ENCODE results near the gene GRAMD2B.
"Not testable (repeated sequence)": the region's sequence is repeated elsewhere in the genome, so short reads cannot be mapped to it uniquely, and the experiment has no call there.

GRAMD2B gene

GRCh38 chr5:126449751-126450271 lies 26.6 kb downstream of the GRAMD2B start:
- DNase-seq (ENCODE audit: low read depth in 2 of 2): no peak

DNA sequence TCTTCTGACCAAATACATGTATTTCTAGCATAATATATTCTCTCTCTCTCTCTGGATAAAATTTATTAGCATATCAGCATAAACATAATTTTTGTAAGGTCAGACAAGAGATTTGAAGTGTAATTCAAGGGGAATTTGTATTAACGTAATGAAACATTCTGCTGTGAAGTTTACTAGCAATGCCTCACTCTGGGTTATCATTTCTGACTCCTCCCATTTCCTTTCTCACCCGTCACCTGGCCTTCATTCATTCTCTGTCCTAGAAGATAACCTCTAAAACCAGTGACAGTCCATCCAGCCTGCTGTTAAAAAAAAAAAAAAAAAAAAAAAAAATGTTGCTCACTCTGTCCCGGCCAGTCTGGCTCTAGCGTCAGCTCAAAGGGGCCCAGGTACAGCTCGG lies 27.1 kb downstream of the GRAMD2B start:
- no peak for DNase-seq (ENCODE audit: low read depth in 2 of 2)

DNA sequence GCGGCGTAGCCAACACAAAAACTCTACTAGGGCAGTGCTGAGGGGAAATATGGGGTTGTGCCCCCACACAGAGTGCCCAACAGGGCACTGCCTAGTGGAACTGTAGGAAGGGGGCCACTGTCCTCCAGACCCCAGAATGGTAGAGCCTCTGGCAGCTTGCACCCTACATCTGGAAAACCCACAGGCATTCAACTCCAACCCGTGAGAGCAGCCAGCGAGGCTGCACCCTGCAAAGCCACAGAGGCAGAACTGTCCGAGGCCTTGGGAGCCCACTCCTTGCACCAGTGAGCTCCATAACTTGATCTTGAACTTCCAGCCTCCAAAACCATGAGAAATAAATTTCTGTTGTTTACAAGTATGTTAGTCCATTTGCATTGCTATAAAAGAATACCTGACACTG lies 27.7 kb downstream of the GRAMD2B start:
- no peak for DNase-seq (ENCODE audit: low read depth in 2 of 2)

DNA sequence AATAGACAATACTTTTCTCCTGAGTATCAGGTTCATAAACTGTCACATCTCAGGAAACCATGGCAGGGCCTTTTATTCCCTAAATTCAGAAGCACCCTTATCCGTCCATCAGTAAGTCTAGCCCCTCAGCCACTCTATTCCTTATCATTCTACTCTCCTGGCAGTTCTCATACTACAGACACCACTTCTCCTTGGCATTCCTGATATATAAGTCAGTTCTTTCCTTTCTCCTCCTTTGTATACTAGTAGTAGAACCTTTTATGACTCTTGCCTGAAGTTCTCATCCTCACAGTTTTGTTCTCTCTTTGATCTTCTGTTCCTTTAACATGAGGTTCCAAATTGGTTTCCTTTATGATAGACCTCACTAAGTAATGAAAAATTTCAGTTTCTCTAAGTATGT lies 29.3 kb downstream of the GRAMD2B start:
- DNase-seq (ENCODE audit: low read depth in 2 of 2): no peak

DNA sequence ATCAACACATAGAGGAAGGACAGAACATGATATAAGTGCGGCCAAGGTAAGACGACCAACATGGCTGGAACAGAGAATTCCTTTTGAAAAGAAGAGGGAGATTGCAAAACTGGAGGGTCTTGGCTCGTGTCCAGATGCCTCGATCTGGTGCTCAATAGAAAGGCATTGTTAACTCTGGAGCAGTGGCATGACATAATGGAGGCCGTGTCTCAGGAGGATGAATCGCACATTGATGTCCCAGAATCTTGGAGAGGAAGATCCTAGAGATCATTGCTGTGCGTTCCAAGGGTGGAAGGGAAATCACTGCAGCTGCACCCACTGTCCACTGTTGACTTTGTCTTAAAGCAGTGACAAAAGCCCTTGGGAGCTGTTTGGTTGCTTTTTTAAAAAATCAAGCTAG lies 30.9 kb downstream of the GRAMD2B start:
- DNase-seq (ENCODE audit: low read depth in 2 of 2): no peak

DNA sequence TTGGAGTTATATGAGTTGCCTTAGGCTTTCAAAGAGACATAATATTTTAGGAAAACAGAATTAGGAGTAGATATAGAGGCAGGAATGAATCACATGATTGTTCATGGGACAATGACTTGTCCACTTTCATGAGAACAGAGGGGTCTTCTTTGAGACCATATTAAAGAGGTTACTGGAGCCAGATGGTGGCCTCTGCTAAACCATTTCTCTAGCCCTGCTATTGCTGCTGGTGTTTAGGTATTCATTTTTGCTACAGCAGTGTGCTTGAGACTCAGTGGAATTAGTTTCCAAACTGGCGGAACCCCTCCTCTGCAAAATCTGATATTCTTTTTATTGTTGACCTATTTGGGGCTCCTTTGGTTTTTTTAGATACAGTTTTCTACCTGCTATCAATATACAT lies 31.3 kb downstream of the GRAMD2B start:
- no peak for DNase-seq (ENCODE audit: low read depth in 2 of 2)

- no peak for DNase-seq (ENCODE audit: low read depth in 2 of 2)
These were observed 32.1 kb downstream of the GRAMD2B start for GRCh38 chr5:126455264-126455663.

GRCh38 chr5:126455728-126456127 lies 32.5 kb downstream of the GRAMD2B start:
- DNase-seq (ENCODE audit: low read depth in 2 of 2): no peak

DNA sequence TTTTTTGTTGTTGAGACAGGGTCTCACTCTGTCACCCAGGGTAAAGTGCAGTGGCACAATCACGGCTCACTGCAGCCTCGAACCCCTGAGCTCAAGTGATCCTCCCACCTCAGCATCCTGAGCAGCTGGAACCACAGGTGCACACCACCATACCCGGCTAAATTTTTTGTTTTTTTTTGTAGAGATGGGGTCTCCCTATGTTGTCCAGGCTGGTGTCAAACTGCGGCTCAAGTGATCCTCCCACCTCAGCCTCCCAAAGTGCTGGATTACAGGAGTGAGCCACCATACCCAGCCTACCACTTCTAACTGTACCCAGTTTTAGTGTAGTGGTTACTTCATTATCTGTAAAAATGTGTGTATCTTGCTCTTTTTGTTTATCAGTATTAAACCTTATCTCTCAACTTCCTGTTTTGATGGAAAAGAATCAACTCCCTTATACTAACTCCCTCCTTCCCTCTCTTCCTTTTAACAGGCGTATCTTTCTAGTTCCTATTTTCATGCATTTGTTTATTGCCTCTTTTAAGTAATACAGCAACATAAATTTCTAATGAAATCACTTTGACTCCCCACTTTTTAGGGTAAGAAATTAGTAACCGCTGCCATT lies 33.1 kb downstream of the GRAMD2B start:
- no peak for DNase-seq (ENCODE audit: low read depth in 2 of 2)

DNA sequence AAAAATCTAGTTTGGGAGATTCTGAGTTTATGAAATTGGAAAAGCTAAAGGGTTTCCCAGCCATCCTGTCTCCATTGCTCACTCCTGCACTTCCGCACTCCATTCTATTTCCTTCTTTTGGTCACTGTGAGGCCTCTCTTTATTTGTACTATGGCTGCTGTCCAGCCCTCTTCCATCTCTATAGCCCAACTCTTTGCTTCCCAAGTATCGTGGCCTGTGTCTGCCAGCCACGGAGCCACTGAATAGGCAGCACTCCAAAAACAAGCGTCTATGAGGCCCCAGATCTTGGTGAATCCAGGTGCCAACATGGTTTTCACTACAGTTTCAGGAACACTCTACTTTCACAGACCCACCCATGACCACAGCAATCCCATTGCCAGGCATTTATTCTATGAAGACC lies 37.2 kb downstream of the GRAMD2B start:
- DNase-seq (ENCODE audit: low read depth in 2 of 2): no peak

- DNase-seq (ENCODE audit: low read depth in 2 of 2): no peak
These were observed 37.8 kb downstream of the GRAMD2B start for GRCh38 chr5:126460977-126461376.

DNA sequence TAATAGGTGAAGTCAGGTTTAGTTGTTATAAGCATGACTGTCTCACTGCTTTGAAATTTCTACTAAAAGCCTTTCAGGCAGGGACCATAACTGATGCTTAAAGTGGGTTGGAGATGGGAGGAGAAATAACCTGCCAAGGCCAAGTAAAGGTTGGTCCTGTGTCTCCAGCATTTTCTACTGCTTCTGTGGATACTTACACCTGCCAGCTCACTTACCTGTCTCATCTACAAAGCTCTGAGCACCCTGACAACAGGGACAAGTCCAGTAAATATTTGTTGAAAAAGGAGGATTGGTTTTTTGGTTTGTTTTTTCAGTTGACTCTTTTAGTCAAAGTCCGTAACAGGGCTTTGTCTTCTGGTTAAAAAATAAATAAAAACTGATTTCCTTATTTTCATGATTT lies 38.6 kb downstream of the GRAMD2B start:
- DNase-seq (ENCODE audit: low read depth in 2 of 2): no peak

- no peak for DNase-seq (ENCODE audit: low read depth in 2 of 2)
These were observed 39.2 kb downstream of the GRAMD2B start for GRCh38 chr5:126462239-126463014.

- no peak for DNase-seq (ENCODE audit: low read depth in 2 of 2)
These were observed 40.8 kb downstream of the GRAMD2B start for GRCh38 chr5:126464016-126464415.

GRCh38 chr5:126464959-126465358 lies 41.8 kb downstream of the GRAMD2B start:
- no peak for DNase-seq (ENCODE audit: low read depth in 2 of 2)

GRCh38 chr5:126468091-126468490 lies 44.9 kb downstream of the GRAMD2B start:
- no peak for DNase-seq (ENCODE audit: low read depth in 2 of 2)

- DNase-seq (ENCODE audit: low read depth in 2 of 2): no peak
These were observed 46.5 kb downstream of the GRAMD2B start for GRCh38 chr5:126469536-126470316.

DNA sequence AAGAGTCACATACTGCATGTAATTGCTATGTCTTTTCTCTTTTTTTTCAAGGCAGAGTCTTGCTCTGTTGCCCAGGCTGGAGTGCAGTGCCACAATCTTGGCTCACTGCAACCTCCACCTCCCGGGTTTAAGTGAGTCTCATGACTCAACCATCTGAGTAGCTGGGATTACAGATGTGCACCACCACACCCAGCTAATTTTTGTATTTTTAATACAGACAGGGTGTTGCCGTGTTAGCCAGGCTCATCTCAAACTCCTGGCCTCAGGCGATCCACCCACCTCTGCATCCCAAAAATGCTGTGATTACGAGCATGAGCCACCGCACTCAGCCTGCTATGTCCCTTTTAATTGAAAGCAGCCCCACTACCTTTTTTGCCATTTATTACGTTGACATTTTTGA lies 47.3 kb downstream of the GRAMD2B start:
- DNase-seq (ENCODE audit: low read depth in 2 of 2): not testable (repeated sequence)

DNA sequence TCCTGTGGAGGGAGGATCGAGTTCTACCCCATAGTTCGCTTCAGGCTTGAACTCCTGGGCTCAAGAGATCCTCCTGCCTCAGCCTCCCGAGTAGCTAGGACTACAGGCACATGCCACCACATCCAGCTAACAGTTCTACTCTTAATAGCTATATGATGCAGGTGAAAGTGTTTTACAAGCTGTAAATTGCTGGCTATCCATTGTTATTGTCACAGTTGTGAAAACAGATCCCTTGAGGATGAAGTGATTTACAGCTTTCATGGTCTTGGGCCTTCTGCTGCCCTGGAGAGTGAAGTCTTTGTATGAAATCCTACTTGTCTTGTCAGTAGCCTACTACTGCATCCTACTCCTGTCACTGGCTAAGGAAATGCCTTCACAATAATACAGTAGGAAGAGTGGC lies 48.0 kb downstream of the GRAMD2B start:
- no peak for DNase-seq (ENCODE audit: low read depth in 2 of 2)

DNA sequence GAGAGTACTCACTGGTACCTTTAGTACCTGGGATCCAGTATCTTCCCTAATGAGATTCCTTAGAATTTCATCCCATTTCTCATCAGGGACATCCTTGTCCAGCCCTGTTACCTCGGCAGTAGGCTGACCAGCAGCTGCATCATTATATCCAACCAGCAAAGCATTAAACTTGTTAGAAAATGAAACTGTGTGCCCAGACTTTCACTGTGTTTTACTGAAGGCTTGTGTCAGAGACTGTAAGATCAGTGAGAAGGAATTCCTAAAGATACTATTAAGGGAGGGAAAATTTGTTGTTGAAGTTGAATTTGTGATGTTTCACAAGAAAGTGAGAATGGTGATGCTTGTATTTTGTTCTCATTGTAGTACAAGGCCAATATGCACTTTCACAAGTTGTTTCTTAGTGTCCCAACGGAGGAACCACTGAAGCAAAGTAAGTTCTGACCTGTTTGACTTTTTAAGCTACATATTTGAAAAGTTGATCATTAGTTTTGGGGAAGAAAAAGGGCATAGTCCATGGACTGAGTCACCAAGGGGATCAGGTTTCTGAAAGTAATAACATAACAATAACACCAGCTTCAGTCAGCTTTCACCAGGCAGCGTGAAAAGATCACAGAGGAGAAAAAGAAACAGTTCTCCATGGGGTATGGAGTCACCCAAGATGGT lies 48.8 kb downstream of the GRAMD2B start:
- peak; percentile 36 to 46 for DNase-seq (ENCODE audit: low read depth in 2 of 2)

DNA sequence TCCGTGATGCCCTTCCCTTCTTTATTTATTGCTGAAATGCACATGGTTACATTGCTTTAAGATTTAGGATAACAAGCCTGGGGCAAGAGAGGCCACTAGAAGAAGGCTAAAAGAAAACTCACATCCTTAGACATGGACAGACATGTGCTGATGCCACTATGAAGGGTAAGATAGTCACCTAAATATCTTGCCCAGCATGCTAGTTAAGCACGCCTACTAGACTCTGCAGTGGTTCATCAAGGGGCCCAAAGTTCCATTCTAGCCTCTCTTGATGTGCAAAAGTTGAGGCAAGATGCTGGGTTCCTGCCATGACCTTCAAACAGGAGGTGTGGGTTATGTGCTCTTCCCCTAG lies 49.3 kb downstream of the GRAMD2B start:
- DNase-seq (ENCODE audit: low read depth in 2 of 2): no peak
